Measurements from ENCODE around the gene GNG7.
"Not testable (repeated sequence)": the region's sequence is repeated elsewhere in the genome, so short reads cannot be mapped to it uniquely, and the experiment has no call there.

GNG7 gene

DNA sequence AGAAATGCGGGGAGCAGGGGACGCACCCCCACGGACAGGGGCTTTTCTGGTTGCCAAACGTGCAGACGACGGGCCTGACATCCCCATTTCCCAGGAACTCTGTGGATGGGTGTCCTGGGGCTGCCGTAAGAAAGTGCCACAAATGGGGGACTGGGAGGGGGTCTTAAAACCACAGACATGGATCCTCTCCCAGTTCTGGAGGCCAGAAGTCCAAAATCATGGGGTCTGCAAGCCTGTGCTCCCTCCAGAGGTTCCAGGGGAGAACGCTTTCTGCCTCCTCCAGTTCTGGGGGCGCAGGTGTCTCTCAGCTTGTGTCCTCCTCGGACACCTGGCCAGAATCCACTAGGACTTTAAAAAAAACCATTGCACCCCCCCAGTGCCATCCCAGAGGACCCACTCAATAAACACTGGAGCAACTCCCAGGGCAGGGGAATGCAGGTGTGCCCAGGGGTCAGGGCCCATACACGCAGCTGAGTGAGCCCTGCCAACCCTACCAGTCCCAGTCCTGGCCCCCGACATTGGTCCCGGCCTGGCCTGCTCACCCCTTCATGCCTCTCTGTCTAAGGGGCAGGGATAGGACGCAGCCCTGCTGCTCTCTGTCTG, 122.7 kb downstream of the GNG7 start:
- no peak for DNase-seq (ENCODE audit: low read depth in 4 of 4, low spot score in 1 of 4)

DNA sequence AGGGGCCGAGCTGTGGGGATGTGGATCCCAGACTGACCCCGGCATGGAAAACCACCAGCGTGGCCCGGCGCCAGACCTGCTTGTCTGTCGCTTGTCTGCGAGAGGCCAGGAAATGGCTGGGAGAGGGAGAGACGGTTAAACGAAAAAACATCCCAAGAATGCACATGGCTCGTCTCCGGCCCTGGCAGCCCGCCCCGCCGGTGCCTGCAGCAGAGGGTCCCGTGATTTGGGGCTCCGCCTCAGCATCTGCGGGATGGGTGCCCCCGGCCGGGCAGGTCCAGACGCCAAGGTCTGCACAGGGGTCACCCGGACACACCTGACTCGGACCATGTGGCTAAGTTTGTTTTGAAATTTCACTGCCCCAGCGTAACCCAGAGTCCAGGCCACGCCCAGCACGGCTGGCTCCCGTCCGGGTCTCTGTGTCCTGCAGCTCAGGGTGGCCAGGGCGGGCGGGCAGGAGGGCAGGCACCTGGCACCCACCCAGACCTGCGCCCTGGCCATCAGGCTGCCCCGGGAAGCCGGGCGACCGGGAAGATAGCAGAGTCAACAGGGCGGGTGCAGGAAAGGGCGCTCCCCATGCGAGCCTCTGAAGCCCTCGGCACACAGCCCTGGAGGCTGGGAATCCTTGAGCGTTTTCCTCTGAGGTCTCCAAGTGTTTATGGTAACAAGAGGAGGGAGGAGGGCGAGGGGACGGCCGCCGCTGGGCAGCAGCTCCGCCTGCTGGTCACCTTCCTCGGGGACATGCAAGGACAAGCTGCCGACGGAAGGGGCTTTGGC, 123.4 kb downstream of the GNG7 start:
- peak in 2 of 4 experiments; percentile 18 to 38 for DNase-seq (ENCODE audit: low read depth in 4 of 4, low spot score in 1 of 4)

DNA sequence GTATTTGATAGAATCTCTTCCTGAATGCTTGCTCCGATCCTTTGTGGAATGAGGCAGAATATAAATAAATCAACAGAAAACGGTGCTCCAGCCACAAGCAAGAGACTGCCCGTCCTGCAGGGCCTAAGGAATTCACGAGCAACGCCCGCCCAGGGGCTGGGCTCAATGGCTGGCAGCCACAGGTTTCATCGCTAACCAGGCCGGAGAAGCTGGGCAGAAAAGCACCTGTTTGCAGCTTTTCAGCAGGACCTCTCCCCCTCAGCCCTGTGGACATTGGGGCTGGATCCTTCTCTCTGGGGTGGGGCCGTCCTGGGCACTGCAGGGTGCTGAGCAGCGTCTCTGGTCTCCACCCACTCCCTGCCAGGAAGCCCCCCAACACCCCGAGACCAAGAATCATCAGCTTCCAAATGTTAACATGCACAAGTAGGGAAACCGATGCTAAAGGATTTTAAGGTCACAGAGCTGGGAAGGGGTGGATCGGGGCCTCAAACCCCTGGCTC, 124.1 kb downstream of the GNG7 start:
- DNase-seq (ENCODE audit: low read depth in 4 of 4, low spot score in 1 of 4): no peak

DNA sequence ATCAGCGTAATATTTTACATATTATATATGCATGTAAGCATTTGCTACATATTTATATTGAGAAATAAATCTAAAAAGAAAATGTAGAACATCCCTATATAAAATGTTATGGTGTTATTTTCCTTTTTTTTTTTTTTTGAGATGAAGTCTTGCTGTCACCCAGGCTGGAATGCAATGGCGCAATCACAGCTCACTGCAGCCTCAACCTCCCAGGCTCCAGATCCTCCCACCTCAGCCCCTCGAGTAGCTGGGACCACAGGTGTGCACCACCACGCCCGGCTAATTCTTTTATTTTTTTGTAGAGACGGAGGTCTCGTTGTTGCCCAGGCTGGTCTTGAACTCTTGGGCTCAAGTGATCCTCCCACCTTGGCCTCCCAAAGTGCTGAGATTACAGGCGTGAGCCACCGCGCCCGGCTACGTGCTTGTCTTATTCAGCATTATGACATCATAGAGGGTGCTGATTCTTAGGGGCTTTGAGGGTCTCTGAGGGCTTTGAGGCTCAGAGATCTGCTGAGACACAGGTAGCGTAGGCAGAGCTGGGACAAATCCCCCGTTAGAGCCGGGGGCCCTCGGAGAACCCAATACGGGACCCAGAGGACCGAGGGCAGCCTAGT, 124.7 kb downstream of the GNG7 start:
- DNase-seq (ENCODE audit: low read depth in 4 of 4, low spot score in 1 of 4): no peak

DNA sequence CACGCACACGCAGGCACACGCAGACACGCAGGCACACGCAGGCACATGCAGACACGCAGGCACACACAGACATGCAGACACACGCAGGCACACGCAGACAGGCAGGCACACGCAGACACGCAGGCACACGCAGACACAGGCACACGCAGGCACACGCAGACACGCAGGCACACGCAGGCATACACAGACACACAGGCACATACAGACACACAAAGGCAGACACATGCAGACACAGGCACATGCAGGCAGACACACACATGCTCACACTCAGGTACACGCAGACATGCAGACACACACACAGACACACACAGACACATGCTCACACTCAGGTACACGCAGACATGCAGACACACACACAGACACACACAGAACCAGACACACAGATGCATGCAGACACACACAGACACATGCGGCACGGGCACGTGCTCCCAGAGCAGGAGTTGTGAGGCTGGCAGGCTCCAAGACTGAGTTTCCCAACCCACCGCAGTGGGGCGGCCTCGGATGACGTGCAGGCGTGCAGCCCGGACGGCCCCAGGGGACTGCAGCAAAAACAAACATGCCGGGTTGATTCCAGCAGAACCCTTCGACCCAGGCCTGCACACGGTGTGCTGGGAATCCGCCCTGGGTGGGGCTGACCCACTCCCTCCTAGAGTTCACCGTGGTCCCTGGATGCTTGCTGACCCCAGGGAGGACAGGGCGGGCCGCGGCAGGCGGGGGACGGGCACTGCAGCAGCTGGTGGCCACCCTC, 126.6 kb downstream of the GNG7 start:
- no peak for DNase-seq (ENCODE audit: low read depth in 4 of 4, low spot score in 1 of 4)

DNA sequence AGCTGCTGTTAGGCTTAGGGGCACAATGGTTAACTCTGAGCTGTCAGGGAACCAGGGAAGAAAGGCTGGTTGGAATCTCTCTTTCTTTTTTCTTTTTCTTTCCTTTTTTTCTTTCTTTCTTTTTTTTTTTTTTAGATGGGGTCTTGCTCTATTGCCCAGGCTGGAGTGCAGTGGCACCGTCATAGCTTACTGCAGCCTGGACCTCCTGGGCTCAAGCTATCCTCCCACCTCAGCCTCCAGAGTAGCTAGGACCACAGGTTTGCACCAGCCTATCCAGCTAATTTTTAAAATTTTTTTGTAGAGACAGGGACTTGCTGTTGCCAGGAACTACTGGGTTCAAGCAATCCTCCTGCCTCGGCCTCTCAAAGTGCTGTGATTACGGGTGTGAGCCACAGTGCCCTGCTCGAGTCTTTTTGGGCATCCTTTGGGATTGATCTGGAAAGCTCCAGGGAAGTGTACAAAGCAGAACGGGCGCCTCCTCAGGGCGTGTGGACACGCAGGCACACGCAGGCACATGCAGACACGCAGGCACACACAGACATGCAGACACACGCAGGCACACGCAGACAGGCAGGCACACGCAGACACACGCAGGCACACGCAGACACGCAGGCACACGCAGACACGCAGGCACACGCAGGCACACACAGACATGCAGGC, 127.4 kb downstream of the GNG7 start:
- DNase-seq (ENCODE audit: low read depth in 4 of 4, low spot score in 1 of 4): no peak

DNA sequence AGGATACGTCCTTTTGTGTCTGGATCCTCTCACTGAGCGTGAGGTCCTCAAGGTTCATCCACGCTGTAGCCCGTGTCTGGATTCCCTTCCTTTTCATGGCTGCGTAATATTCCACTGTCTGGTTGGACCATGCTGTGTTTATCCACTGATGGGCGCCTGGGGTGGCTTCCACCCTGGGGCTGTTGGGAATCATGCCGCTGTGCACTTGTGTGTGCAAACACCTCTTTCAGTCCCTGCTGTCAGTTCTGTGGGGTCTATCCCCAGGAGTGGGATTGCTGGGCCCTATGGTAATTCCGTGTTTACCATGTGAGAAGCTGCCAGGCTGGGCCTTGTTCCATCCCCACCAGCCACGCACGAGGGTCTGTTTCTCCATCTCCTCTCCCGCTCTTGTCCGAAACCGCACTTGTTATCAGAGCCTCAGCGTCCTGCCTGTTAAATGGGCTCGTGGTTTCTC, 128.0 kb downstream of the GNG7 start:
- DNase-seq (ENCODE audit: low read depth in 4 of 4, low spot score in 1 of 4): no peak

DNA sequence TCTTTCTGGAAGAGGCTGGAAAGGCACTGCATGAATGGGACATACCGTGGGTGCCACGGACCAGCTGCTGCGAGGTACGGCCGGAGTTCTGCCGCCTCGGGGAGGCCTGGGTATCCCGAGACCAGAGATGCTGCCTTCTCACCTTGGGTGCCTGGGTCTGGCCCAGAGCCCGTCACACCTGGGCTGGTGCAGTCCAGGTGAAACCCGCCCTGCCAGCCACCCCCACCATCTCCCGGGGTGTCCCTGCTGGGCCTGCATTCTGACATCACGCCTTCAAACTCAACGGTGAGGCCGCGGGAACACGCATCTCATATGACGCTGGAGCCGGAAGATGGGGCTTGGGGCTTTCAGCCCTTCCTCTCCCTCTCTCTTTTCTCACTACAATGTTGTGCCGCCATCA, 128.6 kb downstream of the GNG7 start:
- DNase-seq (ENCODE audit: low read depth in 4 of 4, low spot score in 1 of 4): no peak

DNA sequence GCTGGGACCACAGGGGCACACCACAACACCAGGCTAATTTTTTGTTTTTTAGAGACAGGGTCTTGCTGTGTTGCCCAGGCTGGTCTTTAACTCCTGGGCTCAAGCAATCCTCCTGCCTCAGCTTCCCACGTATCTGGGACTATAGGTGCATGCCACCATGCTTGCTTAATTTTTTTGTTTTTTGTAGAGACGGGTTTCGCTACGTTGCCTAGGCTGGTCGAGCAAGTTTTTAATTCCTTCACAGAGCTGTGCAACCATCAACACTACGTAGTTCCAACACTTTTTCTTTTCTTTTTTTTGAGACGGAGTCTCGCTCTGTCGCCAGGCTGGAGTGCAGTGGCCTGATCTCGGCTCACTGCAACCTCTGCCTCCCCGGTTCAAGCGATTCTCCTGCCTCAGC, 130.3 kb downstream of the GNG7 start:
- not testable (repeated sequence) for DNase-seq (ENCODE audit: low read depth in 4 of 4, low spot score in 1 of 4)

DNA sequence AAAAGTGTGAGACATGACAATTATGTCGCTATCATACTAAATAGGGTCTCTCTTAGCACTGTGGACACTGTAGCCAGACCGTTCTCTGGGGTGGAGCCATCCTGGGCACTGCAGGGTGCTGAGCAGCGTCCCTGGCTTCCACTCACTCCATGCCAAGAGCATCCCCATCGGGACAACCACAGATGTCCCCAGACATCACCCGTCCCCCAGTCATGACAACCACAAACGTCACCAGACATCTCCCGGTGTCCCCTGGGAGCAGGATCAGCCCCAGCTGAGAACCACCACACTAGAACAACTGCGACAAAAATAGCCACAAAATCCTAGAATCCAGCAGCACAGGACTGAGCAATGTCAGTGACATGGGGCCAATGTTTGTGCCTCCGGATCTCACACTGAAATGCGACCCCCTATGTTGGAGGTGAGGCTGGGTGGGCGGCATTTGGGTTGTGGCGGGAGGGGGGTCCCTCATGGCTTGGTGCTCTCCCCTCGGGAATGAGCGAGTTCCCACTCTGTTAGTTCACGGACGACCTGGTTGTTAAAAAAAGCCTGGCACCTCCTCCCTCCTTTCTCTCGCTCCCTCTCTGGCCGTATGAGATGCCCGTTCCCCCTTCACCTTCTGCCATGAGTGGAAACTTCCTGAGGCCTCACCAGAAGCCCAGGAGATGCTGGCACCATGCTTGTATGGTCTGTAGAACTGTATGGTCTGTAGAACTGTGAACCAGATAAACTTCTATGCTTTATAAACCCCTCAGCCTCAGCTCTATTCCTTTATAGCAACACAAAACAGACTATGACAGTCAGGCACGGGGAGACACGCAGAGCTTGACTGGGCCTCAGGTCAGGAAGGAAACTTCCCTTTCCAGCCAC, 132.7 kb downstream of the GNG7 start:
- no peak for DNase-seq (ENCODE audit: low read depth in 4 of 4, low spot score in 1 of 4)

DNA sequence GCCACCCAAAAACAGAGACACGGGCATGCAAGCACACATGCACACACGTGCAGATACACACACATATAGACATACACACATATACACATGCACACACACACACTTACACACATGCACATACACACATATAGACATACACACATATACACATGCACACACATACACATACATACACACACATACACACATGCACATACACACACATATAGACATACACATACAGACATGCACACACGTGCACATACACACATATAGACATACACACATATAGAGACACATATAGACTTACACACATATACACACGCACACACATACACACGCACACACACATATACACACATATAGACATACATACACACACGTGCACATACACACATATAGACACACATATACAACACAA, 134.5 kb downstream of the GNG7 start:
- DNase-seq (ENCODE audit: low read depth in 4 of 4, low spot score in 1 of 4): no peak

DNA sequence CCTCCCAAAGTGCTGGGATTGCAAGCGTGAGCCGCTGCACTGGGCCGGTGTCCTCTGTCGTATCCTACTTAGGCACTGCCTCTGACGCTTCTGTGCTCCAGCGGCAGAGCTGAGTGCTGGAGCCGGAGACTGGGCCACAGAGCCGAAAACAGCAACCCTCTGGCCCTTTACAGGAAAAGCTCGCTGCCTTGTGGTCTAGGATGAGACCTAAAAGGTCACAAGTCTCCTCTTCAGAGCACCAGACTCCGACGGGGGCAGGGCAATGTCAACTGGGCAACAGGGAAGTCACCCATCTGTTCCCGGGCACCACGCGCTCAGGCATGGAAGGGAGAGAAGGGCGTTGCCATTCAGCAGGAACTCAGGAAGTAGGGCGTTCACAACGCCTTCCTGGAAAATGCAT, 134.9 kb downstream of the GNG7 start:
- DNase-seq (ENCODE audit: low read depth in 4 of 4, low spot score in 1 of 4): no peak

DNA sequence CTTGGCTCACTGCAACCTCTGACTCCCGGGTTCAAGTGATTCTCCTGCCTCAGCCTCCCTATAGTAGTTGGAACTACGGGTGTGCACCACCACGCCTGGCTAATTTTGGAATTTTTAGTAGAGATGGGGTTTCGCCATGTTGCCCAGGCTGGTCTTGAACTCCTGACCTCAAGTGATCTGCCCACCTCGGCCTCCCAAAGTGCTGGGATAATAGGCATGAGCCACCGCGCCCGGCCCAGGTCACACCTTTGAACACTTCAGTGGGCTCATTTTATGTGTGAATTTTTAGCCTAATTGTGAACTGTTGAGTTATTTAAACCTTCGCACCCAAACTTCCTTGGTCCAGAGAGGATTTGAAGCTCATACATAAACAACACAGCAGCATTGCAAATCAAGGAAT, 138.9 kb downstream of the GNG7 start:
- not testable (repeated sequence) for DNase-seq (ENCODE audit: low read depth in 4 of 4, low spot score in 1 of 4)

DNA sequence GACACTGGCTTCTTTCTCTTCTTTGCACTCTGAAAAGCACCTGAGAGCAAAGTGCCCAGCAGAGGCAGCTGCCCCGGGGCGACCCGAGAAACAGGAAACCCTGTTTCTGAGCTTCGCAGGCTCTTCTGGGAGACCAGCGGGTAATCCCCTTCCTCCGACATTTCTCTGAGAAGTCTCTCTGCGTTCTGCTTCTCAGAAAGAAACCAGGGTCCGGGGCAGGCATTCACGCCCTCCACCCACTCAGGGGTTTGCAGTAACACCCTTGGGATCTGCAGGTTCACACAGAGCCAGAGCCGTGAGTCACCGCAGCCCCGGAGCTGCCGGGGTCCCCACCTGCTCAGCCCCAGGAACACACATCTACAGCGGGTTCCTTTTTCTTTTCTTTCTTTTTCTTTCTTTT, 140.6 kb downstream of the GNG7 start:
- peak in 2 of 4 experiments; percentile 46 to 76 for DNase-seq (ENCODE audit: low read depth in 4 of 4, low spot score in 1 of 4)

DNA sequence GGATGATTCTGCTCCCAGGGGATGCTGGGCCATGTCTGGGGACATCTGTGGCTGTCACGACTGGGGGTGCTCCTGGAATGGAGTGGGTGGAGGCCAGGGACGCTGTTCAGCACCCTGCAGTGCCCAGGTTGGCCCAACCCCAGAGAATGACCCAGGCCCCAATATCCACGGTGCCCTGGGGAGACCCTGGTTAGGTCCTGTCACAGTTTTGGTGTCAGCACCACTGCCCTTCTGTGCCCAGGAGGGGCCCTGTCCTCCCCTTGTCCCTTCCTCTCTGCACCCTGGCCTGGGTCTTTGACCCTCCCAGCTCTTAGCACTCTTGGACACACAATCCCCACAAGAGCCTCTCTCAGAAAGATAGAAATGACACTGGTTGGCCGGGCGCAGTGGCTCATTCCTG, 141.3 kb downstream of the GNG7 start:
- no peak for DNase-seq (ENCODE audit: low read depth in 4 of 4, low spot score in 1 of 4)

DNA sequence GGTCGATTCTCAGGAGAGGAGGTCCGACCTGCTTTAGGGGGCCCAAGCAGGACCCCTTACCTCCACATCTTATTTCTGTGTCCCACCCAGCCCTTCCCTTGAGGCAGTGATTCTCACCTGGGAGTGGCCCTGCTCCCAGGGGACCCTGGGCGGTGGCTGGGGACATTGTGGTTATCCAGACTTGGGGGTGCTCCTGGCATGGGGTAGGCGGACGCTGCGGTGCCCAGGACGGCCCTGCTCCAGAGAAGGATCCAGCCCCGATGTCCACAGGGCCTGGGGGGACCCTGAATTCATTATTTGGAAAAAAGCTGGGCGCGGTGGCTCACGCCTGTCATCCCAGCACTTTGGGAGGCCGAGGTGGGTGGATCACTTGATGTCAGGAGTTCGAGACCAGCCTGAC, 142.1 kb downstream of the GNG7 start:
- DNase-seq (ENCODE audit: low read depth in 4 of 4, low spot score in 1 of 4): no peak

DNA sequence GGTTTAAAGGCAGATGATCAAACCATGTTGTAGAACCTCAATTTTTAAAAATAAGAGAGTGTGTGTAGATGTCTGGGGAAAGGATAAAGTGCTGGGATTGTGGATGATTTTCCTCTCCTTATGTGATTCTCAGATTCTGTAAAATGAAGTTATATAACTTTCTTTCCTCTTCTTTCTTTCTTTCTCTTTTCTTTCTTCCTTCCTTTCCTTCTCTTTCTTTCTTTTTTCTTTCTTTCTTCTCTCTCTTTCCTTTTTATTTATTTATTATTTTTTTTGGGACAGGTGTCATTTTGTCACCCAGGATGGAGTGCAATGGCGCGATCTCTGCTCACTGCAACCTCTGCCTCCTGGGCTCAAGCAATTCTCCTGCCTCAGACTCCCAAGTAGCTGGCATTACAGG, 144.0 kb downstream of the GNG7 start:
- no peak for DNase-seq (ENCODE audit: low read depth in 4 of 4, low spot score in 1 of 4)

DNA sequence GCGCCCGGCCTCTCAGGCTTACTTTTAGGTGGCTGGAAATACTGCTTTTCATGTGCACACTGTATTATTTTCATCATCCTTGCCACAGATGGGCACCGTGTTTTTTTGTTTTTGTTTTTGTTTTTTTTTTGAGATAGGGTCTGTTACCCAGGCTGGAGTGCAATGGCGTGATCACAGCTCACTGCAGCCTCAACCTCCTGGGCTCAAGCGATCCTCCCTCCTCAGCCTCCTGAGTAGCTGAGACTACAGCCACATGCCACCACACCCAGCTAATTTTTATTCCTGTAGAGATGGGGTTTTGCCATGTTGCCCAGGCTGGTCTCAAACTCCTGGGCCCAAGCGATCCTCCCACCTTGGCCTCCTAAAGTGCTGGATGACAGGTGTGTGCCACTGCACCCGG, 144.4 kb downstream of the GNG7 start:
- not testable (repeated sequence) for DNase-seq (ENCODE audit: low read depth in 4 of 4, low spot score in 1 of 4)

DNA sequence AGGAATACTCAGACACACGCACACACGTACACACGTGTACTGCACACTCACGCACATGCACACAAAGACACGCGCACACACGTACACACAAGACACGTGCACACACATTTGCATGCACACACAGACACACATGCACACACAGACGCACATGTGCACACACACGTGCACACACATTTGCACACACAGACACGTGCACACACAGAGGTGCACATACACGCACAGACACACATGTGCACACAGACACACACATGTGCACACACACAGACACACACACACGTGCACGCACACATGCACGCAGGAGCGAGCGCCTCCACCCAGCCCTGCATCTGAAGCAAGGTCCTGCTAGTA, 145.4 kb downstream of the GNG7 start:
- no peak for DNase-seq (ENCODE audit: low read depth in 4 of 4, low spot score in 1 of 4)

All from stimulated activated CD4-positive, alpha-beta T cell treated with anti-CD3 and anti-CD28 coated beads, Interleukin-1b, Interleukin-23, amount 100 ng/mL, for 24 hours (primary cell).